ENCODE results near the gene ZNHIT1.

The ZNHIT1 gene

DNA sequence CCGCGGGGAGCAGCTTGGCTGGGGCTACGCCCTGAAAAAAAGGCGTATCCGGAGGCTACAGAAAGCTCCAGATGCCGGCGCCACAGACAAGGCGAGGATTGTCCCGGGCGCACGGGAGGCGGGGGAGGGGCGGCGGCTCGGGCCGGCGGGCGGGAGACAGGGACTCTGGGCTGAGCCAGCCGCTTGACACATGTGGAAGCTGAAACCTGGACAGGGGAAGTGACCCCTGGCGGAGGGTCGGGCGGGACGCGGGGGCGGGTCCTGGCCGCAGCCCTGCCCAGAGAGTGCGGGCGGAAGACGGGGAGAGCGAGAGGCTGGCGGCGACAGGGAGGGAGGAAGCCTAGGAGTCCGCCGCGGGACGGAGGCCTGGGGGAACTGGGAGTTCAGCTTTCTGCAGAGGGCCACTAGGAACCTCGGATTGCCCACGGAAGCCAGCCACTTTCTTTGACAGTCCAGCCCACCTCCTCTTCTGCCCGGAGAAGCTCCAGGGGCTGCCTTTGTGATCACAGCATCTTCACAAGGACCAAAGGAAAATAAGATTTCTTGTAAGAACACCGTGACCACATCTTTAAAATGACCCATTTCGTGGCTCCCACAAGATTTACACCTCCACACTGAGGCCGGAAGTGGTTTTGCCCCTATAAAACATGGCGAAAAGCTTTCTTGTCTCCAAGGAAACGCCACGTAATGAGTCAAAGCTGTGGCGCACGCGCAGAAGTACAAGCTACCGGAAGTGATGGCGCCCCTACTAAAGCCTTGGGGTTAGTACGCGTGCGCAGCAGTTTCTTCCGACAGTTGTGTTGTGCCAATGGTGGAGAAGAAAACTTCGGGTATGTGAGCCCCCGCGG lies at the start of gene ZNHIT1, which contains the start of gene PLOD3:
TSS of gene ZNHIT1 (plus strand) at position 778 of the 848 bp plus-strand sequence. CDS start at position 809, 31 bp downstream.
TSS of gene PLOD3 (minus strand) at position 194 of the 848 bp plus-strand sequence. CDS start 307 bp downstream, outside the sequence.
- peak; percentile 93 to 97 for DNase-seq

DNA sequence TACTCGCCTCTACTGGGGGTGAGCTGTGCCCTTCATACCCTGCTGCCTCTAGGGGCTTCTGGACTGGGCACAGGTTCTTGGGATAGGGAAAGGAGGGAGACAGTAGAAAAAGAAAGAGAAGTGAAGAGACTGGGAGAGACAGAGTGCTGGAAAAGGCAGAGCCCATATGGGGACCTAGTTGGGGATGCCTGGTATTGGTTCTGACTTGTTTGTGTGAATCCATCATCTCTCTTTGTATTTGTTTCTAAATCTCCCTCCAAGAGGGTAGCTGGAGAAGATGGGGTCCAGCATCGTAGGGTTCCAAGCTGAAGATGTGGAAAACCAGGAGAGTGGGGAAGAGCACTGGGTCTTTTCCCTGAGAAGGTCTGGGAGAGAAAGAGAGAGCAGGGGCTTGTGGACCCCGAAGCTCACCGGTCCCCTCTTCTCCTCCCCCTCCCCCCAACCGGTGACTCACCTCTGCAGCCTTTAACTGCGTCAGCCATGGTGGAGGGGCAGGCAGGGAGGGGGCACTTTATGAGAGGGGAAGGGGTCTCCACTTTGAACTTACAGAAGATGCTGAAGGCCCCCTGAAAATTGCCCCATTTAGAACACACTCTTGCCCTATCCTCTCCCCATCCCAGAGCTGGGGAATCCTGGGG lies 49.4 kb upstream of the ZNHIT1 start:
- no peak for DNase-seq

DNA sequence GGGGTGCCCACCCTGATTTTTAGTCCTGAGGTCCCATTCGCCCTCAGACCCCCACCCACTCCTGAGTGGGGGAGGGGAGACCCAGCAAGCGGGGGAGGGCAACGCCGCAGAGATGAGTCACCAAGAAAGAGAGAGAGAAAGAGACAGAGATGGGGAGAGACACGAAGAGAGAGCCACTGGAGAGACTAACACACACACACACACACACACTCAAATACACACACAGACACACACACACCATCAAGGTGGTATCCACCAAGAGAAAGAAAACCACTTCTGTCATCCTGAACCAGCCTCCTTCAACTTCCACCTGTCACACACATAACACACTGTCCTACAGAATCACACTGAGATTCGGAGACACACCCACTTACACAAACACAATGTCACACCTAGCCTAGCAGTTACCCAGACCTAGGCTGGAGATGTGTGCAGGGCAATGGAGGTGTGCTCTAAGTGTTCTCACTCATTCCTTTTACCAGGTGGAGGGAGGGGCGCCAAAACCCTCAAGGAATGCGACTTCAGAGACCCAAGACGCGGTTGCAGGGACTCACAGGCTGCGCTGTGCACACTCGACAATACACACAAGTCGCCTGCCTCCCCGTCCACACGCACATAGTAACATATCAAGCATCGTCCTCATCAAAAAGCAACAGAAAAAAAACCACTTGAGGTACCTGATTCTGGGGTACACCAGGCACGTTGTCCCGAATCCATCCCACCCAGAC lies 48.7 kb upstream of the ZNHIT1 start:
- DNase-seq, result no peak

DNA sequence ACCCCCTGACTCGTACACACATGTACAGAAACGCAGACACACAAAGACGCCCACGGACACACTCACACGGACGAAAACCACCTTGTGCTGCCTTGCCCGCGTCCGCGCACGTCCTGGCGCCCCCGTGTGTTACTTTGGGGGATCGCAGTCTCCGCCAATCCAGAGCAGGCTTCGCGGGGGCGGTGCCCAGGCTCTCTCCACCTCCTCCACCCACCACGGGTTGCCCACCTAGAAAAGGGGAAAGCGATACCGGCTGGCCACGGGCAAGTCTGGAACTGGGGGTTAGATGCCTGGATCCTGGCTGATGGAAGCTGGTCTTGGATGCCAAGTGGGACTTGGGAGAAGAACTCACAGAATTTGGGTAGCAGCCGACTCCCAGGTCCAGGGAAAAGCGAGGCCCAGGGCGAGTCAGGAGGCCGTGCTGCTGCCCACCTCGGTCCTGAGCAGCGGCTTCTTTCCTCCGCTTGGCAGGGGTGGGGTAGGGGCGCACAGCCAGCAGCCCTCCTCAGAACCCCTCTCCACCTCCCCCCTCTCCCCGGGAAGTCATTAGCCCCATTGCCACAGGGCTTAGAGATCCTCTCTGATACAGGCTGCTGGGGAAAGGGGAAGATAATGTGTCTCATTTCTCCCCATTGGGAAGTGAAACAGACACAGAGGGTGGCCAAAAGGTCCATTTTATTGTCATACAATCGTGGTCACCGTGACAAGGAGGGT lies 48.0 kb upstream of the ZNHIT1 start:
- peak in 1 of 2 experiments; percentile 50 for DNase-seq

DNA sequence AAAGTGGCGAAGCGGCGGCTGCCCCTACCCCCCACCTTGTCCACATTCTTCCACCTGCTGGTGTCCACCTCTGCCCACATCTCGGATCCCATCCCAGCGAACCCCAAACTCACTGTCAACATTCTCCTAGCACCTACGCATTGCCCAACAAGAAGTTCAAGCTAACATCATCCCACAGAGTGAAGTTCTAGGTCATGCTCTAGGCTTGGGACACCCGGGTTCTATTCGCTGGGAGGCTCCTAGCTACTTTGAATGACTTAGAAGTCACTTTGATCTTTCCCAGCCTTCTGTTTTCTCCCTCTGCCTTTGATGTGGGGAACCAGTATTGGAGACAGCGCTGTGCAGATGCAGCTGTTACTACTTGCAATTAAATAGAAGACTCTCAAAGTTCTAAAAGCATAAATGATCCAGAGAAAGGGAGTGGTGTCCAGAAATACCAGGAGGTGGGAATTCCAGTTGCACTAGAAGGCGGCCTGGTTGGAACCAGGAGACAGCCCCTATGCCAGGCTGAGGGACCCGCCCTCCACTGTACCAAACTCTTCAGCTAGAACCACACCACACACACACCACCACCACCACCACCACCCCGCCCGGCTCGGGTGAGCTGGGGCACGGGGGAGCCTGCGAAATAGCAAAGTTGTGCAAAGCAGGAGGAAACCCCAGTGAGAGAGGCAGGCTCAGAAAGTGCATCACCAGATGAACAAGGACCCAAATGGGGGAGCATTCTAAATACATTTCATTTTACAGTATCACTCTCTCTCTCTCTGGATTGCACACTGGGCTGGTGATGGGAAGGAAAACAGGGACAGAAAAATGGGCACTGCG lies 47.1 kb upstream of the ZNHIT1 start:
- DNase-seq, result no peak

DNA sequence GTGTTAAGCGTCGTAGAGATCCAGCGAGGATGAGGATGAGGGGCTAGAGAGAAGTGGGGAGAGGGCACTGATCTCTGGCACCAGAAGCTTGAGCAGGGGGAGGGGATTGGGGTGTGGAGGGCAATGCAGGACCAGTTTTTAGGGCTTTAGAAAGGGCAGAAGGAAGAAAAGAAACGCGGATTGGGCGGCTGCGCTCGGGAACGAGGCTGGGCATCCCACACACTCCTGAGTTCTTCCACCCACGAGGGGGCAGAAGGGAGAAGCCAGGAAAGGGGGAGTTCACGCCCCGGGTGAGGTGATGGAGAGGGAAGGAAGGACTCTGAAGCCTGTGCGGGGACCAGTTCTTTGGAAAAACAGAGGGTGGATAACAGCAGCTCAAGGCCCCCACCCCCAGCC lies 46.5 kb upstream of the ZNHIT1 start:
- DNase-seq, result no peak

DNA sequence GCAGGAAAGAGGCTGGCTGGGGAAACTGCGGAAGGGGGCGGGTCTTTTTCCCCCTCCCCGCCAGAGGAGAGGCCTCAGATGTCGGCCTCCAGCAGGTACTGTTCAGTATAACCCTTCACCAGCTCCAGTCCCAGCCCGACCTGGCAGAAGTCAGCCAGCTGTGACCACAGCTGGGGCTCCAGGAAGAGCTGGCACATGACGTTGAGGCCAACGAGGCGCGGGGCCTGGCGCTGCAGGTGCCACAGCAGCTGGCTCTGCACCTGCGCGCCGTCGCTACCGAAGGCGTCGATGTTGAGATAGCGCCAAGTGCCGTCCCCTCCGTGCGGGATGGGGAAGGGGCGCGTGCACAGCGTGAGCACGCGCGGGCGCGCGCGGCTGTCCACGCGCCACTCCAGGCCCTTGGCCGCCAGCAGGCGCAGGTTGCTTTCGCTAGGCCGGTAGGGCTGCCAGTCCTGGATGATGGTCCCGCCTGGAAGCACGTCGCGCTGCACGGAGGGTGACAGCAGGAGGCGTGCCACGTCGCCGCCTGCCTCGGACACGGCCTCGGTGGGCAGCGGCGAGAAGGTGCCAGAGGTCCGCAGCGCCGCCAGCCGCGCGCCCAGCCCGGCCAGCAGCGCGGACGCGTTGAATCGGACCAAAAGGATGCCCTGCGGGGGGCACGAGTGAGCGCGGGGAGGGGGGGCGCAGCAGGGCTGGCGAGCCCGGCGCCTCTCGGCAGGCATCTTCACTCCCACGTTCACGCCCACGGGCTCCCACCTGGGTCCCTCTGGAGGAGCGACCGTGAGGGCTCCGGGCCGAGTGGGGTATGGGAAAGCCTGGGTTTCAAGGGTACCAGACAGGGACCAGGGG lies 45.7 kb upstream of the ZNHIT1 start:
- DNase-seq, result no peak

DNA sequence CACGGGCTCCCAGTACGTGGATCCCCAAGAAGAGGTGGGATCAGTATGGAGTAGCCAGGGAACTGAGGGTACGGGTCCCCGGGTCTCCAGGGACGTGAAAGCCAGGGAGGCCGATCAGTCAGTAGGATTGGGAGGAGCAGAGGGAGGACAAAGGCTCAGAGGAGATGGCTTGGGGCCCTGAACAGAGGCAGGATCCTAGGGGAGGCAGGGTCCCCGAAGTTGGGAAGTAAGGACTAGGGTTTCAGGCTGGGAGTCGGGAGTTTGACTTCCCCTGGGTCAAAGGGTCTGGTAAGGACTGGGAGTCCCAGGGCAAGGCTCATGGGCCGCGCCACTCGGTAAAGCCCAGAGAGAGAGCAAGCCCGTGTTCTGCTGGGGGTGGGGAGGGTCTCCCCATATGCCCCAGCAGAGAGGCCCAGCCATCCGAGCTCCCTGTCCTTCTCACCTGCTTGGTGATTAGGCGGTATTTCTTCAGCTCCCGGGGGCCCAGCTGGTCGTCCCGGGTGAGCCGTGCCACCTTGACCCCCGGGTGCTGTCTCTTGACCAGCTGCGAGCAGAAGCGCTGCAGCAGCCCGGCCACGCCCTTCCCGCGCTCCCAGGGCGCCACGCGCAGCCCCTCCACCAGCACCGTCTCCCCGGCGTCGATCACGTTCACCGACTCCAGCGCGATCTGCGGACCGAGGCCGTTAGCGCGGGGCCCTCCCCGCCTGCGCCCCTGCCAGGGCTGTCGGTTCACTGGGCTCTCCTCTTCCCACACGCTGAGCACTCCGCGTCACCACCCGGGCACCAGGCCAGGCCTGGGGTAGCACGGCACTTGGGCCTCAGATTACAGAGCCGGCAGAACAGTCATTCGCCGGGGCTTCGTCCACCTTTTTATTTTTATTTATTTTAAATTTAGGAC lies 44.9 kb upstream of the ZNHIT1 start:
- peak; percentile 56 to 66 for DNase-seq

DNA sequence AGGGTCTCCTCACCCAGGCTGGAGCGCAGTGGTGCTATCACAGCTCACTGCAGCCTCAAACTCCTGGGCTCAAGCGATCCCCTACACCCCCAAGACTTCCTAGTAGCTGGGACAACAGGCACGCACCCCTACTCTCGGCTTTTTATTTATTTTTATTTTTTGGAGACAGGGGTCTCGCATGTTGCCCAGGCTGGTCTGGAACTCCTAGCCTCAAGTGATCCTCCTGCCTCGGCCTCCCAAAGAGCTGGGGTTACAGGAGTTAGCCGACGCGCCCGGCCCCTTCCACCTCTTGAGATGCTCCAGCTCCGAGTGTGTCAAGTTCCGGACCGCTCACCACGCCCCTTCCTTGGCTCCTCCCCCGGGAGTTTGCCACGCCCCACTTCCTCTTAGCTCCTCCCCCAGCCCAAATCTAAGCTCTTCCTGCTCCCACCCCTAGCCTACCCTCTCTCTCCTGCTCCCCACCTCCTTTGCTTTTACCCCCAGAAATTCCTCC lies 44.2 kb upstream of the ZNHIT1 start:
- DNase-seq, result peak in 1 of 2 experiments; percentile 30

DNA sequence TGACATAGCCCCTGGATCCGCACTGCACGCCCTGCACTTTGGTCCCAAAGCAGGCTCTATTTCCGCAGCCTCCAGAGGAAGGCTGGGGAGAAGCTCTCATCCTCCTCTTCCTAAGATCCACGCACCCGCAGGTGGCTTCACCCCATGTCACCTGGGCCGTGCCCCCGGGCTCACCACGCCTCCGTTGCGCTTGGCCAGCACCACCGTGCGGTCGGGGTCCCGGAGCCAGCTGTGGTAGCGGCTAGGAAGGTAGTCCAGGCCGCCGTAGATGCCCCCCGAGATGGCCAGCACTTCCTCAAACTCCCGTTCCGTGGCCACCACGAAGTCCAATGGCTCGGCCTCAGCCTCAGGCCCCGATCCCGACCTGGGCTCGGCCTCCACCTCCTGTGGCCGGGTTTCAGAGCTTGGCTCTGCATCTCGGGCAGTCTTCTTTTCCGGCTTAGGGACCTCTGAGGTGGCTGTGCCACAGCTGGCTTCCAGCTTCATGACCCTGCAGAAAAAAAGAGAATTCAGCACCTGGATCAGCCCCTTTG lies 43.6 kb upstream of the ZNHIT1 start:
- no peak for DNase-seq

DNA sequence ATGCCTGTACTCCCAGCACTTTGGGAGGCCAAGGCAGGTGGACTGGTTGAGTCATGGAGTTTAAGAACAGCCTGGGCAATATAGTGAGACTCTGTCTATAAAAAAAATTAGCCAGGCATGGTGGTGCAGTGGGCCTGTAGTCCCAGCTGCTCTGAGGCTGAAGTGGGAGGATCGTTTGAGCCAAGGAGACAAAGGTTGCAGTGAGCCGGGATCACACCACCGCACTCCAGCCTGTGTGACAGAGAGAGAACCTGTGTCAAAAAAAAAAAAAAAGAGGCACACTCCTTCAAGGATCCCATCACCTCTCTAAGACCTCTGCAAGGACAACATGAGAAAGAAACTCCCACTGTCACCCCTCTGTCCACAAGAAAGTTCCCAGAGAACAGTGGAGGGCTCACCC lies 42.3 kb upstream of the ZNHIT1 start:
- DNase-seq, result no peak

DNA sequence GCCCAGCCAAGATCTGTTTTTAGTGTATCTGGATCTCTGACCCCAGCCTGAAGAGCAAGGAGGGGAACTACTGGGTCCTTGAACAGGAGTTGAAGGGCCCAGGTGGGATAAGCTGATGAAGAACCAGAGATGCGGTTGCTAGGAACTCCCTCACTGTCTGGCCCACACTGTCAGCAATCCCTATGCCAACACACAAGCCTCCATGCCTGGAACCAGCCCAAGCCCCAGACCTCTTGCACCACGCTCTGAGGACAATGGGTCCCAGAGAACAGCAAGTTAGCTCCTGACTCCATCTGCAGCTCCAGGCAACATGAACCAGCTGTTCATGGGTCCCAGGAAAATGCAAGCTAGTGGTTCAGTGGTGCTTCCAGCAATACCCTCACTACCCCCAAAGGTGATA lies 40.3 kb upstream of the ZNHIT1 start:
- no peak for DNase-seq

DNA sequence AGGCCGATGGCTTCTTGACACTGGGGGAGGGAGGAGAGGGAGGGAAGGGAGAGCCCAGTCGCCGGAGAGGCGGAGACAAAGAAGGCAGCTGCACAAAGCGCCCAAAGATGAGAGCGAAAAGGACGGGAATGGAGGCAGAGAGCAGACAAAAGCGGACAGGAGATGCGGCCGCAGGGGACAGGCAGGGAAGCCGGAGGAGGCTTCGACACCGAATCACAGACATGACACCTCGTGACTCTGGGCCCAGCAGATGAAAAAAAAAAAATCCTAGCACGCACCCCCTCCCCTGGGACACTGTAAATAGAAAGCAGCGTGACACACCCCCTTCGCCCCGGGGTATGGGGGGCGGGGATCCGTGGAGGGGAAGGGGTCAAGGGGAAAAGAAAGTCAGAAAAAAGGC lies 38.8 kb upstream of the ZNHIT1 start:
- no peak for DNase-seq

DNA sequence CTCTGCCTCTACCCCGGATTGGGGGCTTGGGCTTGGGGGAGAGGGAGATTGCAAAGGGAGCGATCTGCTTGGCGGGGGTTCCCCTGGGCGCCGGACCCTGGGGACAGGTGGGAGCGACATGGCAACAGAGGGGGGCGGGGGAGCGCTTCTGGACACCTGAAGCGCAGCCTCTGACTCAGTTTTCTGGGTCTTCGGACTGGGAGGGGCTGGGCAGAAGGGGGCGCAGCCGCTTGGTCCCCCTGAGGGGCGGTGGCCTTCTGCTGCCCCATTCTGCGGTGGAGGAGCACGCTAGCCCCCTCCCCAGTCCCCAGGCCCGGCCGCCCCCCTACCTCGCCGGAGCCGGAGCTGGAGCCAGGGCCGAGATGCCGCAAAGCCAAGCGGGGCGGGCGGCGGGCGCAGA lies 38.3 kb upstream of the ZNHIT1 start:
- no peak for DNase-seq

DNA sequence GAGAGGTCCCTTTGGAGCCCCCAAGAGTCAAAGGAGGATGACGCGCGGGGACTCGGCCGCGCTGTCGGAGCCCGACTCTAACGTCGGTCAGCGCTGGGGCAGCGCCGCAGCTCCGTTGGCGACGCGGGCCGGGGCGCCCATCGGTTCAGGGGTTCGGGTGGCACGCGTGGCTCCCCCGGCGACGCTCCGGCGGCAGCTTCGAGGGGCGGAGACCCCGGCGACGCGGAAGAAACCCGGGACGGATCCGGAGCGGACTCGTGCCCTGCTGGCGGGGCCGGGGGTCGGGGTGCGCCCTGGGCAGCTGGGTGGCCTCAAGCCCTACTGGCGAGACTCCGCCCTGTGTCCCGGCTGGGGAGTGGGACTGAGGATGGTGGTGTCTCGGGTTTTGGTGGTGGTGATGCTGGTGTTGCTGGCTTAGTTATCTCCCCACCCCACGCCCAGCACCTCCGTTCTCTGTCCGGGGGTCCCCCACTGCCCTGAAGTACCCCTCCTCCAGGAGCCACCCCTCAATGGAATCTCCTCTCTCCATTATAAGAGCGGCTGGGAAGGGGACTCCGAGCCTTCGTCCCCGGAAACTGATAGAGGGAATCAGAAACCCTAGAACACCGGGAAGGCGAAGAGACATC lies 37.7 kb upstream of the ZNHIT1 start, which contains the start of gene NAT16:
TSS of gene NAT16 (minus strand) at position 164 of the 626 bp plus-strand sequence. CDS start 5,486 bp downstream, outside the sequence.
- no peak for DNase-seq

DNA sequence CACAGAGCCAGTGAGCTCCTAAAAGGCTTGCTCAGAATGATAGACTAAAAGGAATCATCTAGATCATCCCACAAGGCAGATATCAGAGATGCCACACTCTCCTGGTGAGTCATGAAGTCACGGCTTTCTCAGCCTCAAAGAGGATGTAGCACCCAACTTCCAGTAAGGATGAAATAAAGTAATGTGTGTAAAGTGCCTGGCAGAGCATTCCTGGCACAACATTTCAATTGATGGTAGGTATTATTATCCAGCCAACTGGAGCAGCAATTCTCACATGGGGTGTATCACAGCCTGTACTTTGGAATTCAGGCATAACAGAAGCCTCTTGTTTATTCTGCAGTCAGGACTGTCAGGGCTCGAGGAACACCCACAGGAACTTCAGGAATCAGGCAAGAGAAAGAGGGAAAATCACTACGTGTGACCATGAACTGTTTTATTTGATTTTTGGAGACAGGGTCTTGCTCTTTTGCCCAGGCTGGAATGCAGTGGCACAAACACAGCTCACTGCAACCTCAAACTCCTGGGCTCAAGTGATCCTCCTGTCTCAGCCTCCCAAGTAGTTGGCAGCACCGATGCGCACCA lies 32.6 kb upstream of the ZNHIT1 start:
- DNase-seq, result no peak

DNA sequence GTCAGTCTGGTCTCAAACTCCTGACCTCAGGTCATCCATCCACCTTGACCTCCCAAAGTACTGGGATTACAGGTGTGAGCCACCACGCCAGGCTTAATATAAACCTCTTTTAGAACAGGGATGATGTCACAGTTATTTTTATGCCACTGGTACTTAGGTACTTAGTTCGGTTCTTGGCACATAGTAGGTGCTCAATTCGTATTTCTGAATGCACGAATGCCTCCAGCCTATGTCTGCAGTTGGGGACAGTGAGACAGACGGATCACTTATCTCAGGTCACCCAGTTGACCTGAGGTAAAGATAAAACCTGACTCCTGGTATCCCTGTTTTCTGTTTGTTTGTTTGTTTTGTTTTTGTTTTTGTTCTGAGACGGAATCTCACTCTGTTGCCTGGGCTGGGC lies 31.8 kb upstream of the ZNHIT1 start:
- DNase-seq, result no peak

DNA sequence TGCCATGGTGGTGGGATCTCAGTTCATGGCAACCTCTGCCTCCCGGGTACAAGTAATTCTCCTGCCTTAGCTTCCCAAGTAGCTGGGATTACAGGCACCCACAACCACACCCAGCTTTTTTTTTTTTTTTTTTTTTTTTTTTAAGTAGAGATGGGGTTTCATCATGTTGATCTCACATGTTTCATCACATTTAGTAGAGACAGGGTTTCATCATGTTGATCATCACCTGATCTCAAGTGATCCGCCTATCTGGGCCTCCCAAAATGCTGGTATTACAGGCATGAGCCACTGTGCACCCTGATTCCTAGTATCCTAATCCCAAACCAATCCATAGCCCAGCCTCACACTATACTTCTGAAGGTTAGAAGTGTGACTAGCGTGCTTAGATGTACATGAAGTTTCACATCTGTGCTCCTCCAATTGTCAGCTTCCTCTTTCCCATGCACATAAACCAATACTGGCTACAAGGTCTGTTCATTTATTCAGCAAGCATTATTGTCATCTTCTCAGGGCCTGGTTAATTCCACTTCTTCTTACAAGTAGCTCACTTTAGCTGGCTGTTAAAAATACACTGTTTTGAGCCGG lies 31.0 kb upstream of the ZNHIT1 start:
- DNase-seq, result no peak
